Sigmoid colon (tissue), 7 donors: ENCODE results near the gene DEFB126. TPM values are rescaled to one million over a fixed set of nuclear protein-coding genes. Genes with fewer than 3 reads are reported as not detected.

Experiments used
- DNase-seq: peaks from one replicate; pipeline ENCODE4 v3.0.0-alpha.2; 2019
- H3K27ac ChIP-seq, 4 donors: fragments of 200-600 bp; sonication (generic); one replicate each; pipeline ENCODE4 v1.5.1; 2016 to 2019; ENCODE audit warnings: mild to moderate bottlenecking in 1 of 4
- H3K27me3 ChIP-seq, 3 donors: fragments of 200-600 bp; sonication (generic); one replicate each; pipeline ENCODE4 v1.5.1; 2019; ENCODE audit warnings: mild to moderate bottlenecking in 1 of 3
- H3K36me3 ChIP-seq, 4 donors: fragments of 200-600 bp; sonication (generic); one replicate each; pipeline ENCODE4 v1.5.1; 2016 to 2019
- H3K4me1 ChIP-seq, 4 donors: fragments of 200-600 bp; sonication (generic); one replicate each; pipeline ENCODE4 v1.5.1; 2017 to 2019
- H3K4me3 ChIP-seq, 4 donors: fragments of 200-600 bp; sonication (generic); one replicate each; pipeline ENCODE4 v1.5.1; 2017 to 2019; ENCODE audit warnings: mild to moderate bottlenecking in 2 of 4, moderate library complexity in 1 of 4
- H3K9me3 ChIP-seq, 4 donors: fragments of 200-600 bp in 3 of 4; sonication (generic) in 3 of 4; one replicate each; pipeline versions ENCODE4 v1.5.1 to v1.6.1; 2013 to 2019
- CTCF ChIP-seq, 4 experiments: fragments of 450-650 bp in 3 of 4; fragments of 200-600 bp in 1 of 4; IDR thresholded peaks; one replicate each; pipeline ENCODE4 v1.5.1; 2016 to 2019; ENCODE audit warnings: antibody characterized with exemption in 4 of 4, mild to moderate bottlenecking in 3 of 4, moderate library complexity in 2 of 4
- EP300 ChIP-seq, 4 donors: sonication (generic); formaldehyde crosslinking; IDR thresholded peaks; one replicate each; pipeline ENCODE4 v1.6.1; 2017; ENCODE audit warnings: antibody characterized with exemption in 4 of 4
- POLR2A ChIP-seq, 2 donors: fragments of 450-650 bp; IDR thresholded peaks; one replicate each; pipeline ENCODE4 v1.6.1; 2016; ENCODE audit warnings: antibody characterized with exemption in 2 of 2, mild to moderate bottlenecking in 2 of 2, moderate library complexity in 2 of 2
- POLR2AphosphoS5 ChIP-seq, 4 donors: sonication (generic); formaldehyde crosslinking; IDR thresholded peaks; one replicate each; pipeline ENCODE4 v1.6.1; 2017; ENCODE audit warnings: antibody characterized with exemption in 4 of 4
- WGBS, 2 donors: extraction: QIAGEN DNeasy Blood & Tissue Kit; methylation state at CpG; one replicate each; pipeline ENCODE4 v1.1.7; 2013; 5-methylcytosine and 5-hydroxymethylcytosine counted together
- intact Hi-C: fragments of 100-400 bp; cut with DNase I; formaldehyde crosslinking; loops from one replicate; pipeline ENCODE4 v1.15.1; 2023
- polyA plus RNA-seq, 3 donors: library from polyadenylated mRNA; stranded (reverse); fragments of 200-250 nt; gene quantifications; one replicate each; pipeline ENCODE4 v1.2.3, GENCODE V29; 2013
- total RNA-seq, 4 donors: library from RNA; depleted of rRNA; stranded (reverse); fragments of >200 nt; gene quantifications; one replicate each; pipeline ENCODE4 v1.1.0, GENCODE V29; 2016
- donor health status: healthy with polysubstance abuse.
- donor health status: Bipolar disorder and iron deficiency.
- donor health status: healthy.

The DEFB126 gene
- total and polyA plus RNA-seq, 7 donors, result not detected

DNA sequence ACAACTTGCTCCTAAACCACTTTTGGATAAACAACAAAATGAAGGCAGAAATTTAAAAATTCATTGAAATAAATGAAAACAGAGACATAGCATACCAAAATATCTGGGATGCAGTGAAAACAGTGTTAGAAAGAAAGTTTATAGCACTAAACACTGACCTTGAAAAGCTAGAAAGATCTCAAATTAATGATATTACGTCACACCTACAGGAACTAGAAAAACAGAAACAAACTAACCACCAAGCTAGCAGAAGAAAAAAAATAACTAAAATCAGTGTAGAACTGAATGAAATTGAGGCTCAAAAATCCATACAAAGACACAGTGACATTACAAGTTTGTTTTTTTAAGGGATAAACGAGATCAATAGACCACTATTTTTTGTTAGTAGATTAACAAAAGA is 41.9 kb downstream of the DEFB126 start:
- TF ChIP-seq POLR2A (IDR thresholded peaks at IDR 0.05), result no peak
- no peak for TF ChIP-seq CTCF (IDR thresholded peaks at IDR 0.05)
- no peak for TF ChIP-seq EP300 (IDR thresholded peaks at IDR 0.05)
- TF ChIP-seq POLR2AphosphoS5 (IDR thresholded peaks at IDR 0.05), result no peak
- Histone ChIP-seq H3K4me3 (no peak overlapping the region), H3K4me1 (no peaks in the 10 kb centered on the region), H3K27ac (no peak overlapping the region), H3K36me3 (no peaks in the 10 kb centered on the region), H3K9me3 (peaks cover 0 to 4% (median 0%) of the 10 kb centered on the region in 4 donors), H3K27me3 (no peaks in the 10 kb centered on the region)
- intact Hi-C loops, result no loop called here
- DNase-seq, result no peak
- WGBS, 2 donors, result 35 to 72% methylated on average over 2 of the region's 2 CpGs

DNA sequence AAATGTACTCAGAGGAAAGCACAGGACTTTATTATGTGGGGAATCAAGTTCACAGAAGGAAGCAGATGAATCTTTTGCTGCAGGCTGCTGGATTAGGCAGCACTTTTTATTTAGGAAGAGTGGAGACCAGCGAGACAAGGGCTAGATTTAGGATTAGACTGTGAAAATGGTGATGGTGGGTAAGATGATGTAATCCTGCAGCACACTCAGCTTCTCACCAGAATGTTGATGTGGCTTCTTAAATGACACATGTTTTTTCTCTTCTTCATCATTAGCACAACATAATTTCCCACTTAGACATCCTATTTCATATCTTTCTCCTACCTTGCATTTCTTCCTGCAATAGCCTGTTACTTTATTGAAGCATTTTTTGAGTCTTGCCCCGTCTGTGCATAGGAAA is 45.3 kb downstream of the DEFB126 start:
- Histone ChIP-seq H3K27me3 (no peaks in the 10 kb centered on the region), H3K9me3 (peaks cover 0 to 4% (median 0%) of the 10 kb centered on the region in 4 donors), H3K27ac (no peak overlapping the region), H3K4me1 (no peaks in the 10 kb centered on the region), H3K36me3 (no peaks in the 10 kb centered on the region), H3K4me3 (no peak overlapping the region)
- TF ChIP-seq POLR2A (IDR thresholded peaks at IDR 0.05) (no peak), CTCF (IDR thresholded peaks at IDR 0.05) (no peak), EP300 (IDR thresholded peaks at IDR 0.05) (no peak), POLR2AphosphoS5 (IDR thresholded peaks at IDR 0.05) (no peak)
- 68 to 70% methylated on average over 2 of the region's 2 CpGs for WGBS, 2 donors
- no peak for DNase-seq
- intact Hi-C loops, result no loop called here

- Histone ChIP-seq H3K36me3 (no peaks in the 10 kb centered on the region), H3K4me1 (no peaks in the 10 kb centered on the region), H3K4me3 (no peak within 1 kb of the TSS), H3K27ac (no peak within 1 kb of the TSS), H3K27me3 (no peaks in the 10 kb centered on the region), H3K9me3 (peaks cover 0 to 1% (median 0%) of the 10 kb centered on the region in 4 donors)
- WGBS, 2 donors, result 61 to 68% methylated on average over 7 of the region's 7 CpGs
- no peak for TF ChIP-seq POLR2A (IDR thresholded peaks at IDR 0.05)
- no peak for TF ChIP-seq POLR2AphosphoS5 (IDR thresholded peaks at IDR 0.05)
- no peak for TF ChIP-seq CTCF (IDR thresholded peaks at IDR 0.05)
- no peak for TF ChIP-seq EP300 (IDR thresholded peaks at IDR 0.05)
- intact Hi-C loops, result no loop called here
- no peak for DNase-seq
These were observed 47.2 kb downstream of the DEFB126 start, which contains the start of gene DEFB128 for GRCh38 chr20:189611-190010. Gene DEFB128 (minus strand): TSS chr20:189711. CDS start chr20:189623, 88 bp downstream.

Other genes with a start within 250 kb of the DEFB126 start
- gene DEFB125, start 54.9 kb upstream of the DEFB126 start, total RNA-seq, result not detected
- not detected for gene DEFB125, start 54.9 kb upstream of the DEFB126 start, polyA plus RNA-seq
- gene DEFB127, start 14.9 kb downstream of the DEFB126 start, total RNA-seq, result not detected
- gene DEFB127, start 14.9 kb downstream of the DEFB126 start, polyA plus RNA-seq, result not detected
- not detected for gene DEFB128, start 47.1 kb downstream of the DEFB126 start, total RNA-seq
- gene DEFB128, start 47.1 kb downstream of the DEFB126 start, polyA plus RNA-seq, result not detected
- gene DEFB129, start 84.7 kb downstream of the DEFB126 start, total RNA-seq, result not detected
- not detected for gene DEFB129, start 84.7 kb downstream of the DEFB126 start, polyA plus RNA-seq
- not detected for gene DEFB132, start 115.1 kb downstream of the DEFB126 start, total RNA-seq
- gene DEFB132, start 115.1 kb downstream of the DEFB126 start, polyA plus RNA-seq, result under 1 TPM in 1 of 3 donors, not detected in 2; 0.06 TPM
- 1 to 10 TPM; 2.1 to 6.9 (median 3.1) TPM for gene C20orf96, start 148.2 kb downstream of the DEFB126 start, total RNA-seq
- 1 to 10 TPM; 5.3 to 8.5 (median 5.4) TPM for gene C20orf96, start 148.2 kb downstream of the DEFB126 start, polyA plus RNA-seq
- 10 to 100 TPM in 3 of 4 donors, 1 to 10 TPM in 1; 9.7 to 22.1 (median 15.6) TPM for gene ZCCHC3, start 155.0 kb downstream of the DEFB126 start, total RNA-seq
- gene ZCCHC3, start 155.0 kb downstream of the DEFB126 start, polyA plus RNA-seq, result 10 to 100 TPM in 1 of 3 donors, 1 to 10 TPM in 2; 6.0 to 11.7 (median 6.2) TPM
- 1 to 10 TPM; 3.6 to 9.7 (median 4.9) TPM for gene SOX12, start 183.0 kb downstream of the DEFB126 start, total RNA-seq
- 1 to 10 TPM; 1.2 to 3.9 (median 1.2) TPM for gene SOX12, start 183.0 kb downstream of the DEFB126 start, polyA plus RNA-seq
- 10 to 100 TPM; 23.2 to 34.3 (median 27.6) TPM for gene NRSN2, start 204.5 kb downstream of the DEFB126 start, total RNA-seq
- gene NRSN2, start 204.5 kb downstream of the DEFB126 start, polyA plus RNA-seq, result 10 to 100 TPM in 1 of 3 donors, 1 to 10 TPM in 2; 2.3 to 16.3 (median 7.8) TPM
- gene TRIB3, start 238.2 kb downstream of the DEFB126 start, total RNA-seq, result 1 to 10 TPM; 1.4 to 2.9 (median 1.6) TPM
- 10 to 100 TPM in 2 of 3 donors, 1 to 10 TPM in 1; 9.6 to 29.2 (median 17.8) TPM for gene TRIB3, start 238.2 kb downstream of the DEFB126 start, polyA plus RNA-seq